ENCODE results near the gene ZBTB44.

Gene ZBTB44

DNA sequence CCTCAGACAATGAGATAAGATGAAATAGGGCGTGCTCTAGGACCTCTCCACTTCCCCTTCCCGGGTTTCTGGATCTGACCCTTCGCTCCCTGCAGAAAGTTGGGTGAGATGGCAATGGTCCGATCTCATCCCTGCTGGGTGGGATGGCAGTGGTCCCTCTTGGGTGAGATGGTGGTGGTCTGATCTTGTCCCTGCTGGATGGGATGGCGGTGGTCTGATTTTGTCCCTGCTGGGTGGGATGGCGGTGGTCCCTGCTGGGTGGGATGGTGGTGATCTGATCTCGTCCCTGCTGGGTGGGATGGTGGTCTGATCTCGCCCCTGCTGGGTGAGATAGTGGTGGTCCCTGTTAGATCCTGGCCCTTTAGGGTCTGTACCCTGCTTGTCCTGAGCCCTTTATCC, 133.8 kb downstream of the ZBTB44 start:
- TF ChIP-seq POLR2AphosphoS5 (IDR thresholded peaks at IDR 0.05; ENCODE audit: low read depth, low read length) (no peak), SIN3A (IDR thresholded peaks at IDR 0.05; ENCODE audit: borderline replicate concordance, insufficient read depth, low read length) (no peak), FOXP2 (optimal IDR thresholded peaks at IDR 0.05; ENCODE audit: borderline replicate concordance, extremely low read depth, extremely low read length, insufficient read depth) (no peak), TAF1 (IDR thresholded peaks at IDR 0.05; ENCODE audit: borderline replicate concordance, insufficient read depth, low read length) (no peak)
- TF ChIP-seq, protein P1, sequence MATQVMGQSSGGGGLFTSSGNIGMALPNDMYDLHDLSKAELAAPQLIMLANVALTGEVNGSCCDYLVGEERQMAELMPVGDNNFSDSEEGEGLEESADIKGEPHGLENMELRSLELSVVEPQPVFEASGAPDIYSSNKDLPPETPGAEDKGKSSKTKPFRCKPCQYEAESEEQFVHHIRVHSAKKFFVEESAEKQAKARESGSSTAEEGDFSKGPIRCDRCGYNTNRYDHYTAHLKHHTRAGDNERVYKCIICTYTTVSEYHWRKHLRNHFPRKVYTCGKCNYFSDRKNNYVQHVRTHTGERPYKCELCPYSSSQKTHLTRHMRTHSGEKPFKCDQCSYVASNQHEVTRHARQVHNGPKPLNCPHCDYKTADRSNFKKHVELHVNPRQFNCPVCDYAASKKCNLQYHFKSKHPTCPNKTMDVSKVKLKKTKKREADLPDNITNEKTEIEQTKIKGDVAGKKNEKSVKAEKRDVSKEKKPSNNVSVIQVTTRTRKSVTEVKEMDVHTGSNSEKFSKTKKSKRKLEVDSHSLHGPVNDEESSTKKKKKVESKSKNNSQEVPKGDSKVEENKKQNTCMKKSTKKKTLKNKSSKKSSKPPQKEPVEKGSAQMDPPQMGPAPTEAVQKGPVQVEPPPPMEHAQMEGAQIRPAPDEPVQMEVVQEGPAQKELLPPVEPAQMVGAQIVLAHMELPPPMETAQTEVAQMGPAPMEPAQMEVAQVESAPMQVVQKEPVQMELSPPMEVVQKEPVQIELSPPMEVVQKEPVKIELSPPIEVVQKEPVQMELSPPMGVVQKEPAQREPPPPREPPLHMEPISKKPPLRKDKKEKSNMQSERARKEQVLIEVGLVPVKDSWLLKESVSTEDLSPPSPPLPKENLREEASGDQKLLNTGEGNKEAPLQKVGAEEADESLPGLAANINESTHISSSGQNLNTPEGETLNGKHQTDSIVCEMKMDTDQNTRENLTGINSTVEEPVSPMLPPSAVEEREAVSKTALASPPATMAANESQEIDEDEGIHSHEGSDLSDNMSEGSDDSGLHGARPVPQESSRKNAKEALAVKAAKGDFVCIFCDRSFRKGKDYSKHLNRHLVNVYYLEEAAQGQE (IDR thresholded peaks at IDR 0.05; ENCODE audit: insufficient read depth in 1 of 2, low read depth in 2 of 2, low read length in 2 of 2): no peak

DNA sequence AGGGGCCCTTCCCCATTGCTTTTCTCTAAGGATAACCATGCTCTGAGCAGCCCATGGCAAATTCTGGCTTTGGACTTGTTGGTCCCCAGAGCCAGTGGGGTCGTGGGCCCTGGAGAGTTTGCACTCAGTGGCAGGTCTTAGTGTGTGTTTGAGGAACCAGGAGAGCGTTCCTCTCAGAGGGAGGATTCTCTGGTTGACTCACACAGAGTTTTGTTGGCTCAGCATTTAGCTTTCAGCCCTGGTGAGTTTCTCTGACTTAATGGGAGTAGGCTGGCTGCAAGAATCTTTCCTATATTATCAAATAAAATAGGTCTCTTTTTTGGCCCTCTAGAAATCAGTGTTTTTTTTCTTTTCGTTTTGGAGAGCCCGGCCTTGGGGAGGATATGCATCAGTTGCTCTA, 134.2 kb downstream of the ZBTB44 start:
- TF ChIP-seq, protein P1 (IDR thresholded peaks at IDR 0.05; ENCODE audit: insufficient read depth in 1 of 2, low read depth in 2 of 2, low read length in 2 of 2): no peak
- TF ChIP-seq TAF1 (IDR thresholded peaks at IDR 0.05; ENCODE audit: borderline replicate concordance, insufficient read depth, low read length) (no peak), FOXP2 (optimal IDR thresholded peaks at IDR 0.05; ENCODE audit: borderline replicate concordance, extremely low read depth, extremely low read length, insufficient read depth) (no peak), POLR2AphosphoS5 (IDR thresholded peaks at IDR 0.05; ENCODE audit: low read depth, low read length) (no peak), SIN3A (IDR thresholded peaks at IDR 0.05; ENCODE audit: borderline replicate concordance, insufficient read depth, low read length) (no peak)

DNA sequence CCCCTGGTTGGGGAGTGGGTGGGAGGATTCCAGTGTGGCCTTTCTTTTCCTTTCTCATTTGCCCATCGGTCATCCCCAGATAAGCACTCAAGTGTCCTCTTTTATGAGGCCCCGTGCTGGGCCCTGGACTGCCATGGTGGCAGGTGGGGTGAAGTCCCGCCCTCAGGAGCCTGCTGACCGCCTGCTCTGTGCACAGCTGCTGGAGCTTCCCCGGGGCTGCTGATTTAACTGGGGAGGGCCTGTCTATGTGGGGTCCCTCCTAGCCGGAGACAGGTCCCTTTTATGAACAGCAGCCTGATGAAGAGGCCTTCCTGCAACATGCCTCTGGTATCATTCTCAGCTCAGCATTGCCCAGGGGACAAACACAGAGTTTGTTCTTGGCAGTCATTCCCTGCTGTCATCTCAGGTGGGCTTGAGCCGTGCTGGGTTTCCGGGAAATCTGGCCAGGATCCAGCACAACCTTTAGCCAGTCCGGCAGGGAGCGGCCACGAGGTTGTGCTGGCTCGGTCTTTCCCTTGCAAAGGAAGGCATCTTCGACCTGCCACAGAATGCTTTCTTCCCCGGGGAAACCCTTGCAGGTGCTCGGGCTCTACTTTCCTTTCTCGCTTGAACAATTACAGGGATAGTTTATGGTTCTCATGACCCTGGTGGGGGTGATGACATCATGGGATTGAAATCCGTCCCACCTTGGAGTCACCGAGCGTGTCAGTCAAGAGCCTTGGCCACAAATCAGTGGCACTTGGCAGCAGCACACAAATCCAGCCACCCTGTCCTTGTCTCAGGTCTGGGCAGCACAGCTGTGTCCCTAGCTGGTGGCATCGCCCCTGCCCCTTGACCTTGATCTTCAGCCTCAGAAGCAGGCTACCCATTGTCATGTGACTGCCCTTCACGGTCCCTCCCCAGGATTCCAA, 135.1 kb downstream of the ZBTB44 start:
- TF ChIP-seq FOXP2 (optimal IDR thresholded peaks at IDR 0.05; ENCODE audit: borderline replicate concordance, extremely low read depth, extremely low read length, insufficient read depth): no peak
- TF ChIP-seq POLR2AphosphoS5 (IDR thresholded peaks at IDR 0.05; ENCODE audit: low read depth, low read length): no peak
- TF ChIP-seq, protein P1 (IDR thresholded peaks at IDR 0.05; ENCODE audit: insufficient read depth in 1 of 2, low read depth in 2 of 2, low read length in 2 of 2): no peak
- no peak for TF ChIP-seq SIN3A (IDR thresholded peaks at IDR 0.05; ENCODE audit: borderline replicate concordance, insufficient read depth, low read length)

DNA sequence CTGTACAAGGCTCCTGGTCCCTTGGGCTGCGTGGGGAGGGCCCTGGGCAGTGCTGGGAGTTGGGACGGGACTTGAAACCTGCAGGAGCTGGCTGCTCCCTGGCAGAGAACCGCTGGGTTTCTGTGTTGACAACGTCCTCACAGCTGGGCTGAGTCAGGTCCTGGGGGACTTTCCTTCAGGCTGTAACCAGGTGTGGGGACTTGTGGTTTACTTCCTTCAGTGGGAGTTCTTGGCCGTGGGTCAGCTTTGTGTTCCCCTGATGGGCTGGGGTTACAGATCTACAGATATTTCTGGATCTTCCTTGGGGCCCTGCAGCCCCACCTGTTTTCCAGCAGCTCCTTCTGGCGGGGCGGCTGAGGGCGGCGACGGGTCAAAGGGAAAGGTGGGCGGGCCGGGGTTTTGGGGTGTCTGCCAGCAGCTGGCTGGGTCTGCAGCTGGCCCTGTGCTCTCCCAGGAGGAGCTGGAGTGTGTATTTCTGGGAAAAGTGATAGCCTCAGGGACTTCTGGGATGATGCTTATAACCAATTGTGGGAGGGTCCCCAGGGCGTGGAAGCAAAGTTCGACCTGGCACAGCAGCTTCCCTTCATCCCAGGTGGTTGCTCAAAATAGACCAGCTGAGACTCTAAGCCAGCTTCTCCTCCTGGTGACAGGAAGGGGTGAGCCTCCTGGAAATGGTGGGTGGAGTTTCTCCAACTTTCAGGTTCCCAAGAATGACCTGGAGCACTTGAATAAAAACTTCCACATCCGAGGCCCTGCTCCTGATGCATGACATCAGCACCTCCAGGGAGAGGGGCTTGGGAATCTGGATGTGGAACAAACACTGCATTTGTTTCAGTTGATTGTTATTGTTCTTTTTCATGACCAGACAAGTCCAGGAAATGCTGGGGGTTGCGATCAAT, 136.0 kb downstream of the ZBTB44 start:
- TF ChIP-seq, protein P1 (IDR thresholded peaks at IDR 0.05; ENCODE audit: insufficient read depth in 1 of 2, low read depth in 2 of 2, low read length in 2 of 2): no peak
- no peak for TF ChIP-seq TAF1 (IDR thresholded peaks at IDR 0.05; ENCODE audit: borderline replicate concordance, insufficient read depth, low read length)
- no peak for TF ChIP-seq POLR2AphosphoS5 (IDR thresholded peaks at IDR 0.05; ENCODE audit: low read depth, low read length)
- TF ChIP-seq FOXP2 (optimal IDR thresholded peaks at IDR 0.05; ENCODE audit: borderline replicate concordance, extremely low read depth, extremely low read length, insufficient read depth): no peak
- TF ChIP-seq SIN3A (IDR thresholded peaks at IDR 0.05; ENCODE audit: borderline replicate concordance, insufficient read depth, low read length): no peak

Data from PFSK-1 (cell line).